ENCODE measurements around the gene ADGRA3. TPM values are rescaled to one million over a fixed set of nuclear protein-coding genes. Genes with fewer than 3 reads are reported as not detected.

ADGRA3 gene
- total and polyA plus RNA-seq, 2 experiments from 2014 or later = 16.2 to 73.9 TPM

GRCh38 chr4:22339491-22339890, 176.4 kb downstream of the ADGRA3 start:
- Histone ChIP-seq H3F3A (replicated peaks; ENCODE audit: low read depth) (no peaks in the 10 kb centered on the region), H3K4me3 (no peak overlapping the region), H3K79me2 (replicated peaks; ENCODE audit: insufficient read depth) (no peaks in the 10 kb centered on the region), H2AFZ (no peak overlapping the region), H3K27me3 (ENCODE audit: insufficient read depth) (no peaks in the 10 kb centered on the region), H3K4me1 (ENCODE audit: insufficient read depth) (no peaks in the 10 kb centered on the region), H3K4me2 (no peak overlapping the region), H4K20me1 (replicated peaks; ENCODE audit: insufficient read depth) (no peaks in the 10 kb centered on the region), H3K27ac (ENCODE audit: low read depth) (no peak overlapping the region), H3K36me3 (ENCODE audit: insufficient read depth) (no peaks in the 10 kb centered on the region), H3K9me2 (ENCODE audit: insufficient read depth) (0 out of 2 replicates have a peak, but pooled peaks cover 4% of the 10 kb centered on the region)
- DNase-seq (ENCODE audit: low spot score) (no peak), ATAC-seq (no peak)
- Mint-ChIP-seq H3K4me3 (no peak overlapping the region), H3K27me3 (ENCODE audit: insufficient read depth, low read depth, poor library complexity) (no peaks in the 10 kb centered on the region), H3K4me1 (no peaks in the 10 kb centered on the region), H3K36me3 (ENCODE audit: low read depth) (peaks cover 16% of the 10 kb centered on the region; the same call in 2 of the 3 replicates), H3K9me3 (peaks cover 5% of the 10 kb centered on the region), H3K27ac (no peak overlapping the region)
- no peak for TF ChIP-seq POLR2AphosphoS5 (IDR thresholded peaks at IDR 0.05; ENCODE audit: low read depth)
- no peak for TF ChIP-seq ZNF462 (CRISPR knock-in tag; IDR thresholded peaks at IDR 0.05)
- no peak for TF ChIP-seq CTCF (conservative IDR thresholded peaks at IDR 0.05; ENCODE audit: low read depth in 2 of 2)
- no peak for TF ChIP-seq ZNF114 (CRISPR knock-in tag; IDR thresholded peaks at IDR 0.05)
- TF ChIP-seq ZNF331 (CRISPR knock-in tag; IDR thresholded peaks at IDR 0.05; ENCODE audit: low read depth) = no peak
- TF ChIP-seq REST (IDR thresholded peaks at IDR 0.05; ENCODE audit: unreplicated experiment) = no peak
- no peak for TF ChIP-seq JUNB (IDR thresholded peaks at IDR 0.05; ENCODE audit: unreplicated experiment)
- TF ChIP-seq CREB1 (CRISPR knock-in tag; IDR thresholded peaks at IDR 0.05; ENCODE audit: low read depth) = no peak
- no peak for TF ChIP-seq STAT1 (IDR thresholded peaks at IDR 0.05; ENCODE audit: unreplicated experiment)
- TF ChIP-seq ETS1 (IDR thresholded peaks at IDR 0.05) = no peak
- TF ChIP-seq NANOG (IDR thresholded peaks at IDR 0.05; ENCODE audit: borderline replicate concordance) = no peak
- TF ChIP-seq EZH2phosphoT487 (IDR thresholded peaks at IDR 0.05; ENCODE audit: unreplicated experiment) = no peak
- no peak for TF ChIP-seq EZH2 (IDR thresholded peaks at IDR 0.05; ENCODE audit: low read depth, unreplicated experiment)

Data from GM23338 (cell line).